NOMO-1 (cell line): ENCODE measurements around the gene MBTD1.
A peak's percentile ranks its signal among the peaks of the same experiment; 100 is the strongest.
"Not testable (repeated sequence)": the region's sequence is repeated elsewhere in the genome, so short reads cannot be mapped to it uniquely, and the experiment has no call there.

Source experiments
- DNase-seq, 2 experiments: peaks; one replicate each; lab custom pipeline; 2025; ENCODE audit not compliant: unreplicated experiment in 2 of 2; lab: John Stamatoyannopoulos, UW

The MBTD1 gene

GRCh38 chr17:51259564-51260236 lies at the start of gene MBTD1:
Gene MBTD1 (minus strand): TSS chr17:51260049. CDS start chr17:51225161, 34,888 bp downstream.
- DNase-seq = peak; percentile 93 to 97

GRCh38 chr17:51305182-51305581 lies 45.3 kb upstream of the MBTD1 start:
- no peak for DNase-seq

GRCh38 chr17:51299859-51300258 lies 40.0 kb upstream of the MBTD1 start:
- DNase-seq = no peak

GRCh38 chr17:51298508-51299371 lies 38.9 kb upstream of the MBTD1 start:
- DNase-seq = peak in 1 of 2 experiments; percentile 5

- DNase-seq = not testable (repeated sequence)
Measured at GRCh38 chr17:51294338-51294737, 34.5 kb upstream of the MBTD1 start.

GRCh38 chr17:51289696-51290111 lies 29.9 kb upstream of the MBTD1 start:
- no peak for DNase-seq

- DNase-seq = no peak
Measured at GRCh38 chr17:51287412-51287811, 27.6 kb upstream of the MBTD1 start.

GRCh38 chr17:51279183-51279582 lies 19.3 kb upstream of the MBTD1 start:
- DNase-seq = no peak

- no peak for DNase-seq
Measured at GRCh38 chr17:51275381-51275780, 15.5 kb upstream of the MBTD1 start.

GRCh38 chr17:51272812-51273211 lies 13.0 kb upstream of the MBTD1 start:
- DNase-seq = no peak

- no peak for DNase-seq
Measured at GRCh38 chr17:51270636-51271035, 10.8 kb upstream of the MBTD1 start.

GRCh38 chr17:51269991-51270390 lies 10.1 kb upstream of the MBTD1 start:
- no peak for DNase-seq

GRCh38 chr17:51264466-51264865 lies 4.6 kb upstream of the MBTD1 start:
- not testable (repeated sequence) for DNase-seq

GRCh38 chr17:51263006-51263405 lies 3.2 kb upstream of the MBTD1 start:
- no peak for DNase-seq

- DNase-seq = peak in 1 of 2 experiments; percentile 41
Measured at GRCh38 chr17:51261024-51261963, 1.4 kb upstream of the MBTD1 start.

GRCh38 chr17:51260237-51261023 lies 581 bp upstream of the MBTD1 start, which contains the start of gene UTP18:
Gene UTP18 (plus strand): TSS chr17:51260546. CDS start chr17:51260585, 39 bp downstream.
- peak; percentile 97 for DNase-seq

GRCh38 chr17:51258756-51259563 lies 889 bp downstream of the MBTD1 start:
- DNase-seq = peak; percentile 66 to 76

GRCh38 chr17:51257150-51258081 lies 2.4 kb downstream of the MBTD1 start:
- DNase-seq = peak in 1 of 2 experiments; percentile 10
